ENCODE data around the gene EFCAB11.

EFCAB11 gene

GRCh38 chr14:89954070-89955021, at the start of gene EFCAB11:
TSS of gene EFCAB11 (minus strand) at chr14:89954730. CDS start at chr14:89954660, 70 bp downstream.
- peak; percentile 89; the same call in 1 of the 2 replicates for TF ChIP-seq POLR2A (IDR thresholded peaks at IDR 0.05; ENCODE audit: low read depth, low read length)
- DNase-seq (ENCODE audit: insufficient read length, low spot score) (peak; percentile 94), FAIRE-seq (peak; percentile 96)

GRCh38 chr14:90003526-90004307, 49.2 kb upstream of the EFCAB11 start:
- no peak for FAIRE-seq
- DNase-seq (ENCODE audit: insufficient read length, low spot score): no peak
- no peak for TF ChIP-seq POLR2A (IDR thresholded peaks at IDR 0.05; ENCODE audit: low read depth, low read length)

GRCh38 chr14:90000935-90001334, 46.4 kb upstream of the EFCAB11 start:
- no peak for TF ChIP-seq POLR2A (IDR thresholded peaks at IDR 0.05; ENCODE audit: low read depth, low read length)
- no peak for FAIRE-seq

GRCh38 chr14:89996963-89997362, 42.4 kb upstream of the EFCAB11 start:
- FAIRE-seq: no peak
- no peak for TF ChIP-seq POLR2A (IDR thresholded peaks at IDR 0.05; ENCODE audit: low read depth, low read length)
- DNase-seq (ENCODE audit: insufficient read length, low spot score): no peak

More at GRCh38 chr14:90000935-90001334, 46.4 kb upstream of the EFCAB11 start:
- DNase-seq (ENCODE audit: insufficient read length, low spot score): no peak

GRCh38 chr14:89992273-89992672, 37.7 kb upstream of the EFCAB11 start:
- FAIRE-seq (peak; percentile 38), DNase-seq (ENCODE audit: insufficient read length, low spot score) (no peak)
- no peak for TF ChIP-seq POLR2A (IDR thresholded peaks at IDR 0.05; ENCODE audit: low read depth, low read length)

- TF ChIP-seq POLR2A (IDR thresholded peaks at IDR 0.05; ENCODE audit: low read depth, low read length): no peak
- FAIRE-seq: peak; percentile 27
- no peak for DNase-seq (ENCODE audit: insufficient read length, low spot score)
These were observed 36.2 kb upstream of the EFCAB11 start for GRCh38 chr14:89990623-89991275.

- TF ChIP-seq POLR2A (IDR thresholded peaks at IDR 0.05; ENCODE audit: low read depth, low read length): no peak
- FAIRE-seq (peak; percentile 64), DNase-seq (ENCODE audit: insufficient read length, low spot score) (no peak)
These were observed 35.7 kb upstream of the EFCAB11 start for GRCh38 chr14:89990218-89990617.

- no peak for FAIRE-seq
- DNase-seq (ENCODE audit: insufficient read length, low spot score): no peak
- TF ChIP-seq POLR2A (IDR thresholded peaks at IDR 0.05; ENCODE audit: low read depth, low read length): no peak
These were observed 34.3 kb upstream of the EFCAB11 start for GRCh38 chr14:89988787-89989186.

- no peak for TF ChIP-seq POLR2A (IDR thresholded peaks at IDR 0.05; ENCODE audit: low read depth, low read length)
- no peak for FAIRE-seq
These were observed 32.6 kb upstream of the EFCAB11 start for GRCh38 chr14:89987161-89987475.

GRCh38 chr14:89986462-89987160, 32.1 kb upstream of the EFCAB11 start:
- no peak for TF ChIP-seq POLR2A (IDR thresholded peaks at IDR 0.05; ENCODE audit: low read depth, low read length)
- FAIRE-seq (no peak), DNase-seq (ENCODE audit: insufficient read length, low spot score) (no peak)

More at GRCh38 chr14:89987161-89987475, 32.6 kb upstream of the EFCAB11 start:
- DNase-seq (ENCODE audit: insufficient read length, low spot score): no peak

- no peak for DNase-seq (ENCODE audit: insufficient read length, low spot score)
- no peak for TF ChIP-seq POLR2A (IDR thresholded peaks at IDR 0.05; ENCODE audit: low read depth, low read length)
- no peak for FAIRE-seq
These were observed 28.8 kb upstream of the EFCAB11 start for GRCh38 chr14:89983375-89983774.

GRCh38 chr14:89978656-89979055, 24.1 kb upstream of the EFCAB11 start:
- no peak for DNase-seq (ENCODE audit: insufficient read length, low spot score)
- no peak for TF ChIP-seq POLR2A (IDR thresholded peaks at IDR 0.05; ENCODE audit: low read depth, low read length)
- FAIRE-seq: no peak

GRCh38 chr14:89977668-89978067, 23.1 kb upstream of the EFCAB11 start:
- no peak for FAIRE-seq
- no peak for DNase-seq (ENCODE audit: insufficient read length, low spot score)
- no peak for TF ChIP-seq POLR2A (IDR thresholded peaks at IDR 0.05; ENCODE audit: low read depth, low read length)
